HG03442 (cell line): ENCODE data around the gene LRPPRC.

ENCODE experiments used
- ATAC-seq: cut with Tn5 transposase; IDR thresholded peaks from one replicate; pipeline ENCODE4 v1.9.1; 2021; ENCODE audit warnings: mild to moderate bottlenecking, moderate library complexity; ENCODE audit not compliant: unreplicated experiment

LRPPRC gene

GRCh38 chr2:43874776-43875451 is 120.9 kb downstream of the LRPPRC start:
- ATAC-seq: no peak

DNA sequence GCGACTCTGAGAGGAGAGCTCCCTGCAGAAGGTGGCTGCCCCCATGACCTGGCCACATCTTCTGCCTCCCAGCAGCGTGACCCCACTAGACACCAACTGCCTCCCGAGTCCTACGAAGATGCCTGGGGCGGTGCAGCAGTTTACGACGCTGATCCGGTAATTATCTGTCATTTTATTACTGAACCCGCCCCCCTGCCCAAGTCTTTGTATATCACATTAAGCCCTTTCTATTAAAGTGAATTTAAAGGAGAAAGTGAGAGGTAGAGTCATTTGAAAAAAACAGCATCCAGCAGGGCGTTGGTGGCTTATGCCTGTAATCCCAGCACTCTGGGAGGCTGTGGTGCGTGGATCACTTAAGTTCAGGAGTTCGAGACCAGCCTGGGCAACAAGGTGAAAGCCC is 123.6 kb downstream of the LRPPRC start:
- ATAC-seq: no peak

DNA sequence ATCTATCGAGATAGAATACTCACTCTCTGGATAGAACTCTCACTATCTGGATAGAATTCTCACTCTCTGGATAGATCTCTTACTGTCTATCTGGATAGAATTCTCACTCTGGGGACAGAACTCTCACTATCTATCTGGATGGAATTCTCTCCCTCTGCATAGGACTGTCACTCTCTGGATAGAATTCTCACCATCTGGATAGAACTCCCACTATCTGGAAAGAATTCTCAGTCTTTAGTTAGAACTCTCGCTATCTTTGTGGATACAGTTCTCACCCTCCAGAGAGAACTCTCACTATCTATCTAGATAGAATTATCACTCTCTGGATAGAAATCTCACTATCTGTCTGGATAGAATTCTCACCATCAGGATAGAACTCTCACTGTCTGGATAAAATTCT is 140.5 kb downstream of the LRPPRC start:
- ATAC-seq: no peak

- ATAC-seq: no peak
These were observed 141.1 kb downstream of the LRPPRC start for GRCh38 chr2:43854671-43855070.

DNA sequence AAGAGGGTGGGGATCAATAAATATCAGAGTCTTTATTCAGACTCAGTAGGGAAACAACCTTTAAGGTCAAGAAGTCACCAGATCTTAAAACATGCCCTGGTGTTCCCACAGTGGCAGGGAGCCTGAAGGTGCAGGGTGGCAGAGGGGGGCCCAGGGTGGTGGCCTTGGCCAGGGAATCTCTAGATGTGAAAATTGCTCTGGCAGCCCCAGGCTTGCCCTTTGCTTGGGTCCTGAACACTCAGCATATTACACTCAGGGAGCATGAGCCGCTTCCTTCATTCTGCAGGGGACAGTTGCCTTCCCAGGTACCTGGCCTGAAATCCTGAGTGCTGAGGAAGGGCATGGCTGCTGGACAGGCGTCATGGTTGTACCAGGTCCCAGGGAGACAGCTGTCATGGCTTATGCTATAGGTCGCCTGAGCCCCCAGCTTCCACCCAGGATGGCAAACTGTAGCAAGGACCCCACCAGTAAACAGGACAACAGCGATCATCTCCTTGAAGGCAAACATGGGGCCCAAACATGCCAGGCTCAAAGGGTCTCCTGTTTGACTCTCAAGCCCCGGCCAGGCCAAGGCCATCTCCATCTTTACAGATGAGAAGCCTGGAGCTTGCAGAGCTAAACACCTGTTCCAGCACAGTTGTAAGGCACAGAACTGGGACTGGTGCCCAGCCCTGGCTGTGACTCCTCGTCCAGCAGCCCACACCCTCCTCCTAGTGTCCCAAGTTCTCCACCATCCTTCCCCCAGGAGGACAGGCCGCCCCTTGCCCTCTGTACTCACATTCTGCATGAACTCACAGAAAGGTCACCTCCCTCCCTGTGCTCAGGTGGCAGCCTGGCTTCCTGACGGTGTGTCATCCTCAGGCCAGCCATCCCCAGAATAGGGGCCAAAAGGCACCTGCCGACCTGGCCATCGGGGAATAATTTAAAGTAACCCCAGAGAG is 142.4 kb downstream of the LRPPRC start:
- no peak for ATAC-seq

DNA sequence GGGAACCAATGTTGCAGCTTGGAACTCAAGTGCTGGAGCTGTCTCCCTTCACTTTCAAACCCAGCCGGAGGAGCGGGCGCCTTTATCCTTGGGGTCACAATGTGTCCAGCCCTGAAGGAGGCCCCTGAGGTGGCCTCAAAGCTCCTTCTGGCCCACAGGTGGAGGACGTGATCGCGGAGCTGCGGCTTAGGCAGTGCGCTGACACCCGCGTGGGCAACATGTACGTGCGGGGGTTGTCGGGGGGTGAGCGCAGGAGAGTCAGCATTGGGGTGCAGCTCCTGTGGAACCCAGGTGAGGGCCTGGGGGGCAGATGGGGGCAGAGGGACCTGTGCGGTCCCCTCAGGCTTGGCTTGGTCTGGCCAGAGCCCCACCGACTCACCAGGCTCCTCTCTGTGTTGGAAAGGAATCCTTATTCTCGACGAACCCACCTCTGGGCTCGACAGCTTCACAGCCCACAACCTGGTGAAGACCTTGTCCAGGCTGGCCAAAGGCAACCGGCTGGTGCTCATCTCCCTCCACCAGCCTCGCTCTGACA is 143.5 kb downstream of the LRPPRC start:
- no peak for ATAC-seq

- ATAC-seq: no peak
These were observed 144.5 kb downstream of the LRPPRC start for GRCh38 chr2:43851011-43851980.

- ATAC-seq: no peak
These were observed 147.6 kb downstream of the LRPPRC start for GRCh38 chr2:43848214-43848613.

GRCh38 chr2:43846140-43846793 is 149.5 kb downstream of the LRPPRC start:
- ATAC-seq: no peak

GRCh38 chr2:43845181-43845580 is 150.6 kb downstream of the LRPPRC start:
- no peak for ATAC-seq

GRCh38 chr2:43842866-43843226 is 152.9 kb downstream of the LRPPRC start:
- no peak for ATAC-seq

GRCh38 chr2:43841949-43842865 is 153.6 kb downstream of the LRPPRC start:
- ATAC-seq: no peak

DNA sequence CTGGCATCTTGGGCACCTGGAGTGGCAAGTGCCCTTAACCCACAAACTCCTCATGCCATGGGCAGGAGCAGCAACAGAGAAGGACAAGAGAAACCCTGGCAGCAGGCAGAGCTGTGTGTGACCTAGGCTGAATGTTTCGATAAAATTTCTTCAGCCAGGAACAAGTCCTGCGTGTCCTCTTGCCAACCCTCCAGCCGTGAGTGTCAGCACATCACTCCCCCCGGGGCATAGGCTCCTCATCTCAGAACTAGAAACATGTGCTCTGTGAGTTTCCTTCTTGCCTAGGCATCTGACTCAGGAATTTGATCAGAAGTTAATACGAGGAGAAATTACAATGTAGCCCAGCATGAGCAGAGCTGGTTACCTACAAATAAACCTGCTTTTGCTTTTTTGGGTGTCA is 154.8 kb downstream of the LRPPRC start:
- ATAC-seq: no peak

DNA sequence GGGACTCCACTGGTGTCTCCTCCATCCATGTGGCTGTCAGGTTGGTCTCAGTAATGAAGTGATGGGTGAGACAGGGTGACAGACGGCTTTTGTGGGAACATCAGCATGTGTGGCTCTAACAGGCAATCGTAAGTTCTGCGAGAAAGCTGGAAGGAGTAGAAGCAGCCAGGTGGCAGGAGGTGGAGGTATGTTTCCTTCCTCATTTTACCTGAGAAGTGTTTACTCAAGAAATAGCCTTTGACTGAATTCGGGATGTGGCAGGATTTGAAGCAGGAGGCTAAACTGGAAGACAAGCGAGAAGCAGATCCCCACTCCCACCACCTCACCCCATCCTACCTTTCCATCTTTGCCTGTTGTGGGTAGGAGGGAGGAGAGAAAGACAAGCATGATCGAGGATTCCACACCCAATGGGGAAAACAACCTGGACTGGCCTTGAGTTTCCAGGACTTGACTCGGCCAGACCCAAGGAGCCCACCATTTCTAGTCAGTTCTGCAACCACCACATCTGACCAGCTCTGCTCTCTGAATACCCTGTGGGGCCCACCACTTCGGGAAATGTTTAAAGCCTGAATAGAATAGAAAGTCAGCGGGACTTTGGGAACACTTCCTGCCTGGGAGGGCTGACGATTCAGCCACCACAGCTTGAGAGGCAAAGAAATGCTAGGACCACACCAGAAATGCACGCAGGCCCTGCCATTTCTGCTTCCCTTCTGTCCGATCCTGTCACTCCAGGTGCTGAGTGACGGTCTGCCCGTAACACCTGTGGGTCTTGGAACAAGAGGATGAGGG is 155.8 kb downstream of the LRPPRC start:
- ATAC-seq: no peak

GRCh38 chr2:43838560-43839267 is 157.1 kb downstream of the LRPPRC start, which contains the start of the genes ABCG5 and ABCG8:
TSS of gene ABCG5 (minus strand) at chr2:43838839. CDS start at chr2:43838679, 160 bp downstream.
TSS of gene ABCG8 (plus strand) at chr2:43838971. CDS start at chr2:43839054, 83 bp downstream.
- no peak for ATAC-seq

- ATAC-seq: no peak
These were observed 157.8 kb downstream of the LRPPRC start for GRCh38 chr2:43837831-43838559.

DNA sequence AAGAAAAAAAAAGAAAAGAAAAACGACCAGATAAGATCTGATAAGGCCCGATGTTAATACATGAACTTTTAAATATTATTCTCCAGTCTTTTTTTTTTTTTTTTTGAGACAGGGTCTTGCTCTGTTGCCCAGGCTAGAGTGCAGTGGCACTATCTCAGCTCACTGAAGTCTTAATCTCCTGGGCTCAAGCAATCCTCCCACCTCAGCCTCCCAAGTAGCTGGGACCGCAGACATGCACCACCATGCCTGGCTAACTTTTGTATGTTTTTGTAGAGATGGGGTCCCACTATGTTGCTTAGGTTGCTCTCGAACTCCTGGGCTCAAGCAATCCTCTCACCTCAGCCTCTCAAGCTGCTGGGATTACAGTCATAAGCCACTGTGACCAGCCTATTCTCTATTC is 158.8 kb downstream of the LRPPRC start:
- ATAC-seq: no peak
